Amniotic epithelial cell (primary cell): ENCODE measurements around the gene TYSND1.
"Not testable (repeated sequence)": the region's sequence is repeated elsewhere in the genome, so short reads cannot be mapped to it uniquely, and the experiment has no call there.

Experiments used
- DNase-seq: peaks from one replicate; pipeline ENCODE4 v3.0.0-alpha.2; 2010; ENCODE audit warnings: low read depth

The TYSND1 gene

GRCh38 chr10:70146489-70147258, at the start of gene TYSND1:
TSS of gene TYSND1 (minus strand) at chr10:70146700. CDS start at chr10:70146586, 114 bp downstream.
- DNase-seq = peak; percentile 97

GRCh38 chr10:70193391-70193844, 46.9 kb upstream of the TYSND1 start:
- DNase-seq = peak; percentile 96

- DNase-seq = peak; percentile 81
These were observed 45.9 kb upstream of the TYSND1 start for GRCh38 chr10:70192326-70192968.

GRCh38 chr10:70191972-70192305, 45.4 kb upstream of the TYSND1 start:
- DNase-seq = peak; percentile 98

GRCh38 chr10:70191161-70191971, 44.9 kb upstream of the TYSND1 start:
- DNase-seq = peak; percentile 69

- peak; percentile 64 for DNase-seq
These were observed 44.1 kb upstream of the TYSND1 start for GRCh38 chr10:70190581-70190980.

- DNase-seq = no peak
These were observed 43.6 kb upstream of the TYSND1 start for GRCh38 chr10:70190102-70190501.

GRCh38 chr10:70188768-70189167, 42.3 kb upstream of the TYSND1 start:
- DNase-seq = no peak

- DNase-seq = peak; percentile 64
These were observed 40.1 kb upstream of the TYSND1 start for GRCh38 chr10:70186571-70186970.

- no peak for DNase-seq
These were observed 39.6 kb upstream of the TYSND1 start for GRCh38 chr10:70186090-70186489.

GRCh38 chr10:70183304-70183703, 36.8 kb upstream of the TYSND1 start:
- no peak for DNase-seq

- DNase-seq = not testable (repeated sequence)
These were observed 32.7 kb upstream of the TYSND1 start for GRCh38 chr10:70179209-70179608.

- DNase-seq = no peak
These were observed 31.7 kb upstream of the TYSND1 start for GRCh38 chr10:70178139-70178725.

- DNase-seq = peak; percentile 12
These were observed 29.9 kb upstream of the TYSND1 start for GRCh38 chr10:70176441-70176840.

- no peak for DNase-seq
These were observed 29.0 kb upstream of the TYSND1 start for GRCh38 chr10:70175516-70175915.

GRCh38 chr10:70174058-70174741, 27.7 kb upstream of the TYSND1 start:
- DNase-seq = no peak

- no peak for DNase-seq
These were observed 23.3 kb upstream of the TYSND1 start for GRCh38 chr10:70169649-70170364.

GRCh38 chr10:70169011-70169410, 22.5 kb upstream of the TYSND1 start:
- no peak for DNase-seq

- peak; percentile 30 for DNase-seq
These were observed 20.7 kb upstream of the TYSND1 start for GRCh38 chr10:70167246-70167645.

GRCh38 chr10:70166394-70166793, 19.9 kb upstream of the TYSND1 start:
- no peak for DNase-seq

GRCh38 chr10:70164163-70164562, 17.7 kb upstream of the TYSND1 start:
- no peak for DNase-seq
